ENCODE results near the gene COMMD1. TPM values are rescaled to one million over a fixed set of nuclear protein-coding genes. Genes with fewer than 3 reads are reported as not detected.

Gene COMMD1
- total RNA-seq, 1 experiment from 2014 or later, result 24.7 TPM

DNA sequence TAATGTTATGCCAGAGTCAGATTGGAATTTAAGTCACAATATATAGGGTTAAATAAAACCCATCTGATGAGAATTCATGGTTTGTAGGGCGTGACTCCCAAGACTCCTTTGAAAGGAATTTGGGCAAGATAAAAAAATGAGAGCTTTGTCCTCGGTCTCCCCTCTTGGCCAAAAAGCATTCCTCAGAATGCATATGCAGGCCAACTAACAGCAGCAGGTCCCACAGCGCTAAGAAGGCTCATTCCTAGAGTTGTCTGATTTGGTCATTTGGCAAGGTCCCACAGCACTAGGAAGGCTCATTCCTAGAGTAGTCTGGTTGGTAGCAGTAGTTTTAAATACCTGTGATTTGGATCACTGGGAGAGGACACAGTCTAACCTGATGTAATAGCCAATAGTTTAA is 184.2 kb downstream of the COMMD1 start (continued):
- TF ChIP-seq CREM (CRISPR knock-in tag; IDR thresholded peaks at IDR 0.05), result no peak
- TF ChIP-seq HMGA2 (CRISPR knock-in tag; IDR thresholded peaks at IDR 0.05), result no peak
- TF ChIP-seq, protein P1, sequence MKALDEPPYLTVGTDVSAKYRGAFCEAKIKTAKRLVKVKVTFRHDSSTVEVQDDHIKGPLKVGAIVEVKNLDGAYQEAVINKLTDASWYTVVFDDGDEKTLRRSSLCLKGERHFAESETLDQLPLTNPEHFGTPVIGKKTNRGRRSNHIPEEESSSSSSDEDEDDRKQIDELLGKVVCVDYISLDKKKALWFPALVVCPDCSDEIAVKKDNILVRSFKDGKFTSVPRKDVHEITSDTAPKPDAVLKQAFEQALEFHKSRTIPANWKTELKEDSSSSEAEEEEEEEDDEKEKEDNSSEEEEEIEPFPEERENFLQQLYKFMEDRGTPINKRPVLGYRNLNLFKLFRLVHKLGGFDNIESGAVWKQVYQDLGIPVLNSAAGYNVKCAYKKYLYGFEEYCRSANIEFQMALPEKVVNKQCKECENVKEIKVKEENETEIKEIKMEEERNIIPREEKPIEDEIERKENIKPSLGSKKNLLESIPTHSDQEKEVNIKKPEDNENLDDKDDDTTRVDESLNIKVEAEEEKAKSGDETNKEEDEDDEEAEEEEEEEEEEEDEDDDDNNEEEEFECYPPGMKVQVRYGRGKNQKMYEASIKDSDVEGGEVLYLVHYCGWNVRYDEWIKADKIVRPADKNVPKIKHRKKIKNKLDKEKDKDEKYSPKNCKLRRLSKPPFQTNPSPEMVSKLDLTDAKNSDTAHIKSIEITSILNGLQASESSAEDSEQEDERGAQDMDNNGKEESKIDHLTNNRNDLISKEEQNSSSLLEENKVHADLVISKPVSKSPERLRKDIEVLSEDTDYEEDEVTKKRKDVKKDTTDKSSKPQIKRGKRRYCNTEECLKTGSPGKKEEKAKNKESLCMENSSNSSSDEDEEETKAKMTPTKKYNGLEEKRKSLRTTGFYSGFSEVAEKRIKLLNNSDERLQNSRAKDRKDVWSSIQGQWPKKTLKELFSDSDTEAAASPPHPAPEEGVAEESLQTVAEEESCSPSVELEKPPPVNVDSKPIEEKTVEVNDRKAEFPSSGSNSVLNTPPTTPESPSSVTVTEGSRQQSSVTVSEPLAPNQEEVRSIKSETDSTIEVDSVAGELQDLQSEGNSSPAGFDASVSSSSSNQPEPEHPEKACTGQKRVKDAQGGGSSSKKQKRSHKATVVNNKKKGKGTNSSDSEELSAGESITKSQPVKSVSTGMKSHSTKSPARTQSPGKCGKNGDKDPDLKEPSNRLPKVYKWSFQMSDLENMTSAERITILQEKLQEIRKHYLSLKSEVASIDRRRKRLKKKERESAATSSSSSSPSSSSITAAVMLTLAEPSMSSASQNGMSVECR (CRISPR knock-in tag; IDR thresholded peaks at IDR 0.05; ENCODE audit: borderline replicate concordance), result no peak
- TF ChIP-seq, protein P2, sequence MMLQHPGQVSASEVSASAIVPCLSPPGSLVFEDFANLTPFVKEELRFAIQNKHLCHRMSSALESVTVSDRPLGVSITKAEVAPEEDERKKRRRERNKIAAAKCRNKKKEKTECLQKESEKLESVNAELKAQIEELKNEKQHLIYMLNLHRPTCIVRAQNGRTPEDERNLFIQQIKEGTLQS (CRISPR knock-in tag; conservative IDR thresholded peaks at IDR 0.05), result no peak
- TF ChIP-seq, protein P3, sequence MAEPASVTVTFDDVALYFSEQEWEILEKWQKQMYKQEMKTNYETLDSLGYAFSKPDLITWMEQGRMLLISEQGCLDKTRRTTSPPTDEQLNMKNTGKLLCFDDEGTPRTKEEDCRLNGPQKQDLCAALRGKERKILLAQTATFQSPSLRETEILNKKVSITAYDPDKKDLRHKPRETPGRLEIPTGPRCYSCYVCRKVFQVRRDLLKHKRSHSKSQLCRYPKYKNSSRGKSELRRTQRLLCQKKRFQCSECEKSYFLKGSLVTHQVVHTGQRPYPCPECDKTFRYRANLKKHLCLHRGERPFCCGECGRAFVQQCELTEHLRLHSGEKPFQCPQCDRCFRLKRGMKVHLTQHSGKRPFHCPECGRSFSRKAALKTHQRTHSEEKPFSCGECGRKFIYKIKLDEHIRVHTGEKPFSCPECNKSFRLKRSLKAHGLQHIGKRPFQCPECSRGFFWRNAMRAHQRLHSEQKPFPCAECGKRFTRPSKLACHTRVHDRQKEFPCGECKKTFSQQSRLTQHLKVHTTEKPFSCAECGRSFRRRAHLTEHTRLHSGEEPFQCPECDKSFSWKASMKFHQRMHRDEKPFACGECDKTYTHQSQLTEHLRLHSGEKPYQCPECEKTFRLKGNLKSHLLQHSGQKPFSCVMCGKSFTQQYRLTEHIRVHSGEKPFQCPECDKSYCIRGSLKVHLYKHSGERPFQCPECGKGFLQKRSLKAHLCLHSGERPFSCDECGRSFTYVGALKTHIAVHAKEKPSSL (CRISPR knock-in tag; conservative IDR thresholded peaks at IDR 0.05), result no peak
- no peak for TF ChIP-seq GTF2I (CRISPR knock-in tag; conservative IDR thresholded peaks at IDR 0.05)
- TF ChIP-seq PRRX2 (CRISPR knock-in tag; IDR thresholded peaks at IDR 0.05), result no peak
- no peak for TF ChIP-seq FOXP1 (CRISPR knock-in tag; IDR thresholded peaks at IDR 0.05; ENCODE audit: borderline replicate concordance)

DNA sequence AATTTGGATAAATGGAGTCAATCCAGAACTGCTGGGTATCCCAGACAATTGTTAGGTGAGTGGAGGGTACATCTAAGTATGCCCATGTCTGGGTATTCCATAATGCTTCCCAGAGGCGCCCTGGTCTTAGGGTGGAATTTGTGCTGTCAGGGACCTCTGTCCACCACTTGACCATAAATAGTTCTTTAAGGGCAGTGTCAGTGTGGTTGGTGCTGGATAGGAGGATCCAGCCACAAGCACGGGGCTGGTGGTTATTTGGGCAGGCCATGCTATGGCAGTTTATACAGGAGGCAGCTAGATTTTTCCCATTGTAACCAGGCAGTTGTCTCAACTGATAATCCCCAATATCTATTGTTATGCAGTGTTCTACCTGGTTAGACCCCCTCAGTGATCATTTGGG is 186.0 kb downstream of the COMMD1 start:
- ATAC-seq (no peak), DNase-seq (ENCODE audit: low spot score) (no peak)
- H3K27me3 Mint-ChIP-seq (ENCODE audit: low read depth), result no peaks in the 10 kb centered on the region
- ChIA-PET POLR2A (no interaction called here), CTCF (no interaction called here)
- H3K4me1 Mint-ChIP-seq, result peaks cover 35% of the 10 kb centered on the region
- H3K4me3 Mint-ChIP-seq, result no peak overlapping the region
- peaks cover 5% of the 10 kb centered on the region; the same call in 1 of the 2 replicates for H3K9me3 Mint-ChIP-seq
- H3K27ac Mint-ChIP-seq, result no peak overlapping the region
- H3K36me3 Mint-ChIP-seq, result no peaks in the 10 kb centered on the region
- TF ChIP-seq, protein P4, sequence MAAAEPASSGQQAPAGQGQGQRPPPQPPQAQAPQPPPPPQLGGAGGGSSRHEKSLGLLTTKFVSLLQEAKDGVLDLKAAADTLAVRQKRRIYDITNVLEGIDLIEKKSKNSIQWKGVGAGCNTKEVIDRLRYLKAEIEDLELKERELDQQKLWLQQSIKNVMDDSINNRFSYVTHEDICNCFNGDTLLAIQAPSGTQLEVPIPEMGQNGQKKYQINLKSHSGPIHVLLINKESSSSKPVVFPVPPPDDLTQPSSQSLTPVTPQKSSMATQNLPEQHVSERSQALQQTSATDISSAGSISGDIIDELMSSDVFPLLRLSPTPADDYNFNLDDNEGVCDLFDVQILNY (CRISPR knock-in tag; IDR thresholded peaks at IDR 0.05), result no peak
- TF ChIP-seq JAZF1 (CRISPR knock-in tag; IDR thresholded peaks at IDR 0.05) (no peak), NR3C1 (CRISPR knock-in tag; conservative IDR thresholded peaks at IDR 0.05; ENCODE audit: low read depth) (no peak), SMAD4 (CRISPR knock-in tag; IDR thresholded peaks at IDR 0.05) (no peak), KAT7 (CRISPR knock-in tag; IDR thresholded peaks at IDR 0.05; ENCODE audit: borderline replicate concordance) (no peak), ZNF317 (CRISPR knock-in tag; IDR thresholded peaks at IDR 0.05; ENCODE audit: borderline replicate concordance, low read depth) (no peak)
- TF ChIP-seq, protein P5, sequence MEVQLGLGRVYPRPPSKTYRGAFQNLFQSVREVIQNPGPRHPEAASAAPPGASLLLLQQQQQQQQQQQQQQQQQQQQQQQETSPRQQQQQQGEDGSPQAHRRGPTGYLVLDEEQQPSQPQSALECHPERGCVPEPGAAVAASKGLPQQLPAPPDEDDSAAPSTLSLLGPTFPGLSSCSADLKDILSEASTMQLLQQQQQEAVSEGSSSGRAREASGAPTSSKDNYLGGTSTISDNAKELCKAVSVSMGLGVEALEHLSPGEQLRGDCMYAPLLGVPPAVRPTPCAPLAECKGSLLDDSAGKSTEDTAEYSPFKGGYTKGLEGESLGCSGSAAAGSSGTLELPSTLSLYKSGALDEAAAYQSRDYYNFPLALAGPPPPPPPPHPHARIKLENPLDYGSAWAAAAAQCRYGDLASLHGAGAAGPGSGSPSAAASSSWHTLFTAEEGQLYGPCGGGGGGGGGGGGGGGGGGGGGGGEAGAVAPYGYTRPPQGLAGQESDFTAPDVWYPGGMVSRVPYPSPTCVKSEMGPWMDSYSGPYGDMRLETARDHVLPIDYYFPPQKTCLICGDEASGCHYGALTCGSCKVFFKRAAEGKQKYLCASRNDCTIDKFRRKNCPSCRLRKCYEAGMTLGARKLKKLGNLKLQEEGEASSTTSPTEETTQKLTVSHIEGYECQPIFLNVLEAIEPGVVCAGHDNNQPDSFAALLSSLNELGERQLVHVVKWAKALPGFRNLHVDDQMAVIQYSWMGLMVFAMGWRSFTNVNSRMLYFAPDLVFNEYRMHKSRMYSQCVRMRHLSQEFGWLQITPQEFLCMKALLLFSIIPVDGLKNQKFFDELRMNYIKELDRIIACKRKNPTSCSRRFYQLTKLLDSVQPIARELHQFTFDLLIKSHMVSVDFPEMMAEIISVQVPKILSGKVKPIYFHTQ (CRISPR knock-in tag; IDR thresholded peaks at IDR 0.05), result no peak
- TF ChIP-seq, protein P6, sequence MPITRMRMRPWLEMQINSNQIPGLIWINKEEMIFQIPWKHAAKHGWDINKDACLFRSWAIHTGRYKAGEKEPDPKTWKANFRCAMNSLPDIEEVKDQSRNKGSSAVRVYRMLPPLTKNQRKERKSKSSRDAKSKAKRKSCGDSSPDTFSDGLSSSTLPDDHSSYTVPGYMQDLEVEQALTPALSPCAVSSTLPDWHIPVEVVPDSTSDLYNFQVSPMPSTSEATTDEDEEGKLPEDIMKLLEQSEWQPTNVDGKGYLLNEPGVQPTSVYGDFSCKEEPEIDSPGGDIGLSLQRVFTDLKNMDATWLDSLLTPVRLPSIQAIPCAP (CRISPR knock-in tag; IDR thresholded peaks at IDR 0.05), result no peak
- TF ChIP-seq, protein P7, sequence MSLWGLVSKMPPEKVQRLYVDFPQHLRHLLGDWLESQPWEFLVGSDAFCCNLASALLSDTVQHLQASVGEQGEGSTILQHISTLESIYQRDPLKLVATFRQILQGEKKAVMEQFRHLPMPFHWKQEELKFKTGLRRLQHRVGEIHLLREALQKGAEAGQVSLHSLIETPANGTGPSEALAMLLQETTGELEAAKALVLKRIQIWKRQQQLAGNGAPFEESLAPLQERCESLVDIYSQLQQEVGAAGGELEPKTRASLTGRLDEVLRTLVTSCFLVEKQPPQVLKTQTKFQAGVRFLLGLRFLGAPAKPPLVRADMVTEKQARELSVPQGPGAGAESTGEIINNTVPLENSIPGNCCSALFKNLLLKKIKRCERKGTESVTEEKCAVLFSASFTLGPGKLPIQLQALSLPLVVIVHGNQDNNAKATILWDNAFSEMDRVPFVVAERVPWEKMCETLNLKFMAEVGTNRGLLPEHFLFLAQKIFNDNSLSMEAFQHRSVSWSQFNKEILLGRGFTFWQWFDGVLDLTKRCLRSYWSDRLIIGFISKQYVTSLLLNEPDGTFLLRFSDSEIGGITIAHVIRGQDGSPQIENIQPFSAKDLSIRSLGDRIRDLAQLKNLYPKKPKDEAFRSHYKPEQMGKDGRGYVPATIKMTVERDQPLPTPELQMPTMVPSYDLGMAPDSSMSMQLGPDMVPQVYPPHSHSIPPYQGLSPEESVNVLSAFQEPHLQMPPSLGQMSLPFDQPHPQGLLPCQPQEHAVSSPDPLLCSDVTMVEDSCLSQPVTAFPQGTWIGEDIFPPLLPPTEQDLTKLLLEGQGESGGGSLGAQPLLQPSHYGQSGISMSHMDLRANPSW (CRISPR knock-in tag; conservative IDR thresholded peaks at IDR 0.05; ENCODE audit: low read depth), result no peak
- TF ChIP-seq, protein P8, sequence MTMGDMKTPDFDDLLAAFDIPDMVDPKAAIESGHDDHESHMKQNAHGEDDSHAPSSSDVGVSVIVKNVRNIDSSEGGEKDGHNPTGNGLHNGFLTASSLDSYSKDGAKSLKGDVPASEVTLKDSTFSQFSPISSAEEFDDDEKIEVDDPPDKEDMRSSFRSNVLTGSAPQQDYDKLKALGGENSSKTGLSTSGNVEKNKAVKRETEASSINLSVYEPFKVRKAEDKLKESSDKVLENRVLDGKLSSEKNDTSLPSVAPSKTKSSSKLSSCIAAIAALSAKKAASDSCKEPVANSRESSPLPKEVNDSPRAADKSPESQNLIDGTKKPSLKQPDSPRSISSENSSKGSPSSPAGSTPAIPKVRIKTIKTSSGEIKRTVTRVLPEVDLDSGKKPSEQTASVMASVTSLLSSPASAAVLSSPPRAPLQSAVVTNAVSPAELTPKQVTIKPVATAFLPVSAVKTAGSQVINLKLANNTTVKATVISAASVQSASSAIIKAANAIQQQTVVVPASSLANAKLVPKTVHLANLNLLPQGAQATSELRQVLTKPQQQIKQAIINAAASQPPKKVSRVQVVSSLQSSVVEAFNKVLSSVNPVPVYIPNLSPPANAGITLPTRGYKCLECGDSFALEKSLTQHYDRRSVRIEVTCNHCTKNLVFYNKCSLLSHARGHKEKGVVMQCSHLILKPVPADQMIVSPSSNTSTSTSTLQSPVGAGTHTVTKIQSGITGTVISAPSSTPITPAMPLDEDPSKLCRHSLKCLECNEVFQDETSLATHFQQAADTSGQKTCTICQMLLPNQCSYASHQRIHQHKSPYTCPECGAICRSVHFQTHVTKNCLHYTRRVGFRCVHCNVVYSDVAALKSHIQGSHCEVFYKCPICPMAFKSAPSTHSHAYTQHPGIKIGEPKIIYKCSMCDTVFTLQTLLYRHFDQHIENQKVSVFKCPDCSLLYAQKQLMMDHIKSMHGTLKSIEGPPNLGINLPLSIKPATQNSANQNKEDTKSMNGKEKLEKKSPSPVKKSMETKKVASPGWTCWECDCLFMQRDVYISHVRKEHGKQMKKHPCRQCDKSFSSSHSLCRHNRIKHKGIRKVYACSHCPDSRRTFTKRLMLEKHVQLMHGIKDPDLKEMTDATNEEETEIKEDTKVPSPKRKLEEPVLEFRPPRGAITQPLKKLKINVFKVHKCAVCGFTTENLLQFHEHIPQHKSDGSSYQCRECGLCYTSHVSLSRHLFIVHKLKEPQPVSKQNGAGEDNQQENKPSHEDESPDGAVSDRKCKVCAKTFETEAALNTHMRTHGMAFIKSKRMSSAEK (CRISPR knock-in tag; IDR thresholded peaks at IDR 0.05; ENCODE audit: borderline replicate concordance), result no peak

All from WTC11 (cell line).